Colonic mucosa (tissue), 4 donors: Measurements from ENCODE around the gene DNAJC11. TPM values are rescaled to one million over a fixed set of nuclear protein-coding genes. Genes with fewer than 3 reads are reported as not detected.
"Not testable (repeated sequence)": the region's sequence is repeated elsewhere in the genome, so short reads cannot be mapped to it uniquely, and the experiment has no call there.

Source experiments
- DNase-seq: peaks from one replicate; pipeline ENCODE4 v3.0.0-alpha.2; 2020
- H3K27ac ChIP-seq: fragments of 200-600 bp; one replicate; pipeline ENCODE4 v1.8.0; 2021
- H3K27me3 ChIP-seq: fragments of 200-600 bp; one replicate; pipeline ENCODE4 v1.8.0; 2021
- H3K36me3 ChIP-seq: fragments of 200-600 bp; one replicate; pipeline ENCODE4 v1.8.0; 2021
- H3K4me1 ChIP-seq: fragments of 200-600 bp; one replicate; pipeline ENCODE4 v1.8.0; 2021; ENCODE audit warnings: mild to moderate bottlenecking
- H3K4me3 ChIP-seq: fragments of 200-600 bp; one replicate; pipeline ENCODE4 v1.8.0; 2021
- H3K9ac ChIP-seq, 2 donors: one replicate each; pipeline ENCODE4 v1.7.0; 2013; ENCODE audit warnings: control low read depth in 2 of 2, low read depth in 2 of 2, low read length in 2 of 2
- H3K9me3 ChIP-seq: fragments of 200-600 bp; one replicate; pipeline ENCODE4 v1.8.0; 2021
- CTCF ChIP-seq: fragments of 200-600 bp; IDR thresholded peaks from one replicate; pipeline ENCODE4 v1.8.0; 2022; ENCODE audit warnings: antibody characterized with exemption, mild to moderate bottlenecking
- intact Hi-C: fragments of 100-400 bp; cut with DNase I; formaldehyde crosslinking; loops from one replicate; pipeline ENCODE4 v1.14.1; 2022
- total RNA-seq, 2 donors: library from RNA; stranded (reverse); fragmentation: NEBNext Ultra II Directional in 1 of 2; extraction: Animal tissue kit (Norgen Biotek cat#: 25700) in 1 of 2; gene quantifications; one replicate each; pipeline ENCODE4 v1.2.1, GENCODE V29; 2021
- donor health status: healthy.
- donor health status: DM: no; HTN: no; CAD: no.
- donor health status: DM: no; HTN: no; CAD: no.

Gene DNAJC11
- total RNA-seq, 2 donors from 2014 or later = 70.1 to 107 TPM

GRCh38 chr1:6672558-6672957 lies 29.1 kb downstream of the DNAJC11 start:
- Histone ChIP-seq H3K9ac (no peak overlapping the region), H3K27me3 (no peaks in the 10 kb centered on the region), H3K4me1 (no peaks in the 10 kb centered on the region), H3K36me3 (no peaks in the 10 kb centered on the region), H3K9me3 (no peaks in the 10 kb centered on the region), H3K4me3 (no peak overlapping the region), H3K27ac (no peak overlapping the region)
- no peak for DNase-seq
- intact Hi-C loops = no loop called here
- no peak for TF ChIP-seq CTCF

- DNase-seq = no peak
- Histone ChIP-seq H3K36me3 (no peaks in the 10 kb centered on the region), H3K27ac (no peak overlapping the region), H3K4me1 (no peaks in the 10 kb centered on the region), H3K27me3 (no peaks in the 10 kb centered on the region), H3K9ac (no peak overlapping the region), H3K9me3 (no peaks in the 10 kb centered on the region), H3K4me3 (no peak overlapping the region)
- intact Hi-C loops = no loop called here
- TF ChIP-seq CTCF = no peak
Measured at GRCh38 chr1:6668503-6668902, 33.1 kb downstream of the DNAJC11 start.

GRCh38 chr1:6667139-6667538 lies 34.5 kb downstream of the DNAJC11 start:
- H3K36me3 ChIP-seq = no peaks in the 10 kb centered on the region
- H3K27ac ChIP-seq = no peak overlapping the region
- intact Hi-C loops = no loop called here
- H3K4me1 ChIP-seq = no peaks in the 10 kb centered on the region
- no peaks in the 10 kb centered on the region for H3K9me3 ChIP-seq
- no peak for TF ChIP-seq CTCF
- H3K4me3 ChIP-seq = no peak overlapping the region
- H3K27me3 ChIP-seq = no peaks in the 10 kb centered on the region
- no peak overlapping the region for H3K9ac ChIP-seq
- no peak for DNase-seq

GRCh38 chr1:6666696-6667095 lies 34.9 kb downstream of the DNAJC11 start:
- intact Hi-C loops = no loop called here
- no peaks in the 10 kb centered on the region for H3K4me1 ChIP-seq
- no peaks in the 10 kb centered on the region for H3K36me3 ChIP-seq
- TF ChIP-seq CTCF = no peak
- DNase-seq = no peak
- H3K9ac ChIP-seq = no peak overlapping the region
- H3K27ac ChIP-seq = no peak overlapping the region
- no peaks in the 10 kb centered on the region for H3K9me3 ChIP-seq
- H3K4me3 ChIP-seq = no peak overlapping the region
- H3K27me3 ChIP-seq = no peaks in the 10 kb centered on the region

- H3K36me3 ChIP-seq, DNase-seq, H3K9me3 ChIP-seq, H3K27ac ChIP-seq, H3K27me3 ChIP-seq, H3K4me3 ChIP-seq, H3K4me1 ChIP-seq, intact Hi-C loops, H3K9ac ChIP-seq: not testable (repeated sequence)
Measured at GRCh38 chr1:6662468-6662867, 39.1 kb downstream of the DNAJC11 start.

- Histone ChIP-seq H3K27ac (no peak overlapping the region), H3K9ac (no peak overlapping the region), H3K4me1 (no peaks in the 10 kb centered on the region), H3K9me3 (no peaks in the 10 kb centered on the region), H3K4me3 (no peak overlapping the region), H3K36me3 (no peaks in the 10 kb centered on the region), H3K27me3 (no peaks in the 10 kb centered on the region)
- no peak for TF ChIP-seq CTCF
- intact Hi-C loops = no loop called here
- no peak for DNase-seq
Measured at GRCh38 chr1:6660415-6661049, 41.1 kb downstream of the DNAJC11 start.
